Activated CD8-positive, alpha-beta memory T cell treated with anti-CD3 and anti-CD28 coated beads, Interleukin-2, amount 50 U/mL, for 4 hours (primary cell): Measurements from ENCODE around the gene PPIL4.

Experiments used
- DNase-seq: peaks from one replicate; pipeline ENCODE4 v3.0.0-alpha.2; 2020

Gene PPIL4

GRCh38 chr6:149545754-149546471, at the start of gene PPIL4:
PPIL4 (minus strand) TSS chr6:149546043; CDS start chr6:149546005, 38 bp downstream.
- DNase-seq: peak; percentile 97

DNA sequence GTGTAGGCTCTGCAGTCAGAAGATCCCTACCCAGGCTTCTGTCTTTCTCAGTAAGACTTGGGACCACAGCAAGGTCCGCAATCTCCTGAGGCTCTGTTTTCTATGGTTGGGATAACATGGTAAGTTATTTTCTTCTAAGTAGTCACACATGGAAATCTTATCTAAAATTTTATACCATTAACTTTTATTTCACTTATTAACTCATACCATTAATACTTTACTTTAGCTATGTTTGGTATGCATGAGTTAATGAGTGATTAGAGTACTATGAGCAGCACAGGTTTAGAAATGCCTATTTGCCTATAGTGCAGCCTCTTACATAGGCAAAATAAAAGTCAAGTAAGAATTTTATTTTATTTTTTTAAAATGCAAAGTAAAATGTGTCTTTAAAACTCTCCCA, 47.6 kb upstream of the PPIL4 start:
- DNase-seq: no peak

GRCh38 chr6:149592983-149593382, 47.1 kb upstream of the PPIL4 start:
- no peak for DNase-seq

DNA sequence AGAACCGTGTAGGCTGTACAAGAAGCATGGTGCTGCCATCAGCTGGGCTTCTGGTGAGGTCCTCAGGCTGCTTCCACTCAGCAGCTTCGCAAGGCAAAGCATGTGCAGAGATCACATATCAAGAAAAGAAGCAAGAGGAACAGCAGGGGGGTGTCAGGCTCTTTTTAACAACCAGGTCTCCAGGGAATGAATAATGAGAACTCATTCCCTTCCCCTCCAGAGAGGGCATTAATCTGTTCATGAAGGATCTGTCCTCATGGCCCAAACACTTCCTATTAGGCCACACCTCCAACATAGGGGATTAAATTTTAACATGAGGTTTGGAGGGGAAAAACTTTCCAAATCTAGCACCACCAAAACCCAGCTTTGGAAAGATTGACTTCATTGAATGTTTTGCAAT, 40.3 kb upstream of the PPIL4 start:
- DNase-seq: no peak

DNA sequence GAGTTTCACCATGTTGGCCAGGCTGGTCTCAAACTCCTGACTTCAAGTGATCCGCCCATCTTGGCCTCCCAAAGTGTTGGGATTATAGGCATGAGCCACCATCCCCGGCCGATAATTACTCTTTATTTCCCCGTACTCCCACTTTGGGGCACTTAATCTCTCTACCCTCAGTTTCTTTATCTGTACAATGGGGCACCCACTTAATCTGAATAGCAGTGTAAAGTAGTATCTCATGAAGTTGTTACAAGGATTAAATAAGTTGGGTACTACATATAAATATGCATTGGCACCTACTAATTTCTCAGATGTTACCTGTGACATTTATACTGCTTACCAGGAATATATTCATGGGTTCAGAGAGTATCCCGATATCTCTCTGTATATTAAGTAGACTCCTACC, 35.5 kb upstream of the PPIL4 start:
- DNase-seq: no peak

GRCh38 chr6:149580880-149581279, 35.0 kb upstream of the PPIL4 start:
- no peak for DNase-seq

DNA sequence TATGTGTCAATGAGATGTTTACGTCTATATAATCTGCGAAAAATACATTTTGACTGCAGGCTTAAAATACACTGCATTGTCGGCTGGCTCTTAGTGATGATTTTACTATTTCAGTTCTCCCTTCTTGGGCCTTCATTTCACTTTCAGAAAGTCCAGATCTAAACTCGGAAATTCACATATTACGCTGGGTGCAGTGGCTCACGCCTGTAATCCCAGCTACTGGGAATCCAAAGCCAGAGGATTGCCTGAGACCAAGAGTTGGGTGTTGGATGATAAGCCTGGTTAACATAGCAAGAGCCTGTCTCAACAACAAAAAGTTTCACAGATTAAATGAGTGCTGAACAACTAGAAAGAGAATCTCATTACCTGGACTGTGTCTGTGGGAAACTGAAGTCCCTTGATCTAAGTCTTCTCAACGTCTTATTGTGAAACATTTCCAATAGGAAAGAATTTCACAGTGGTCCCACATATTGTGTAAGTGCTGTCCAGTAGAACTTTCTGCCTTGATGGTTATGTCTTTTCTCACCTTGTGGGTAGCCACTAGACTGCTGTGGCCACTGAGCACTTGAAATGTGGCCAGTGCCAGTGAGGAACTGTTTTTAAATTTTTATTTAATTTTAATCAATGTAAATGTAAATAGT, 22.2 kb upstream of the PPIL4 start:
- no peak for DNase-seq

- no peak for DNase-seq
These were observed 21.3 kb upstream of the PPIL4 start for GRCh38 chr6:149567194-149567586.

DNA sequence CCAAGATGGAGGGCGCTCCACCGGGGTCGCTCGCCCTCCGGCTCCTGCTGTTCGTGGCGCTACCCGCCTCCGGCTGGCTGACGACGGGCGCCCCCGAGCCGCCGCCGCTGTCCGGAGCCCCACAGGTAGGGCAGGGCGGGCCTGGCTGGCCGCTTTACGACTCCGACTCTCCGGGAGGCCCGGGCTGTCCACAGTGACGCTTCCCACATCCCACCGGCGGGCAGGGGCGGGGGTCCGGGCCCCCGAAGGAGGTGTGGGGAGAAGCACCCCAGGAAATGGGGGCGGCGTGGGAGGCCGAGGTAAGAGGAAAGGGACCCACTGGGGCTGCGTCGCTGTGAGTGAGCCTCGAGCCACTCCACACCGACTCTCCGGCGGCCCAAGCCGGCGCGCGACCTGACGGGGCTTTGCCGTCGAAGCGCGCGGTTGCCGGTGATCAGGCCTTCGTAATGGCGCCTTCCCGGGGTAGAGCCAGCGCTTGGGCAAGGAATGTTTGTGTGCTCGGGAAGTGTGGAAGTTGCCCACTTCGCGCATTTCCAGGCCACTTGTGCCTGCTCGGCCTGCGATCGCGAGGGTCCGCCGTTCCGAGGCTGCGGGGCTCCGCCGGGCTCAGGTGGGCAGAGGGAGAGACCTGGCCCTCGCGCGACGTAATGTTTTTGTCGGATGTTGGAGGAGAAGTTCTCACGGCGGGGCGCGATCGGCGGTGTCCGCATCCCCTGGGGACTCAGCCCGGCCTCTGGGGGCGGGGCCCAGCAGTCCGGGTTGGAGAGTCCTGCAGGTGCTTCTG, 20.8 kb upstream of the PPIL4 start:
- peak; percentile 63 for DNase-seq

DNA sequence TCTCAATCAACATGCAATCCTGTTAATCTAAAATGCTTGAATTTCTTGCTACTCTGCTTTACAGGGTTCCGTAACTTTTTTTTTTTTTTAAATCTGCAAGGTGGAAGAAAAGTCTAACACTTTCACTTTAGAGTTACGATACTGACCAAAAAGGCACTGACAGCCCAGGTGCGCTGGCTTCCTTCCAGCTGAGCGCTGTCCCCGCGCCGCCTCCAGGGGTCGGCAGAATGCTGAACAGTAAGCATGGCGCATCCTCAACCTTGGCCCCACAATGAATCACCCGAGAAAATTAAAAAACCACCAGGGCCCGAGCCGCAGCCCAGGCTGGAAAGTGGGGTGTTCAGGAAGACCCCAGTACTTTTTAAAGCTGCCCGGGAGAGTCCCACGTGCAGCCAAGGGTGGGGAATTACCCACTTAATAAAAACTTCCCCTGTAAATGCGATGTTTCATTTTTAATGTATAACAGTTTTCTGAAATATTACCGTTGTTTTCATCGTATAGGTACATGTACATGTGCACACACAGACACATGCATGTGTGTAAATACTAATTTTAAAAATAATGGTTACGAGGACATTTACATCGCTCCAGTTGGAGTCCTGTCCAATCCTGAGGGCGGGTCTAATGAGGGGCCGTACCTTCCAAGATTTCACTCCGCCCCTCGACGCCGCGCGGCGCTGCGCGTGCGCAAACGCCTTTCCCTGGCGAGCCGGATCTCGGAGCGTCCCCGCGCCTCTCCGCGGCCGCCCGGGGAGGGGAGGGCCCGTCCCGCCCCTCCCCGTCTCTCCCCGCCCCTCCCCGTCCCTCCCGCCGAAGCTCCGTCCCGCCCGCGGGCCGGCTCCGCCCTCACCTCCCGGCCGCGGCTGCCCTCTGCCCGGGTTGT, 19.9 kb upstream of the PPIL4 start, which contains the start of gene GINM1:
Gene GINM1, plus strand, starts transcription at position 849 of the 883 bp plus-strand sequence. CDS start 40 bp downstream, outside the sequence.
- DNase-seq: peak; percentile 94

GRCh38 chr6:149563928-149564325, 18.1 kb upstream of the PPIL4 start:
- DNase-seq: no peak

DNA sequence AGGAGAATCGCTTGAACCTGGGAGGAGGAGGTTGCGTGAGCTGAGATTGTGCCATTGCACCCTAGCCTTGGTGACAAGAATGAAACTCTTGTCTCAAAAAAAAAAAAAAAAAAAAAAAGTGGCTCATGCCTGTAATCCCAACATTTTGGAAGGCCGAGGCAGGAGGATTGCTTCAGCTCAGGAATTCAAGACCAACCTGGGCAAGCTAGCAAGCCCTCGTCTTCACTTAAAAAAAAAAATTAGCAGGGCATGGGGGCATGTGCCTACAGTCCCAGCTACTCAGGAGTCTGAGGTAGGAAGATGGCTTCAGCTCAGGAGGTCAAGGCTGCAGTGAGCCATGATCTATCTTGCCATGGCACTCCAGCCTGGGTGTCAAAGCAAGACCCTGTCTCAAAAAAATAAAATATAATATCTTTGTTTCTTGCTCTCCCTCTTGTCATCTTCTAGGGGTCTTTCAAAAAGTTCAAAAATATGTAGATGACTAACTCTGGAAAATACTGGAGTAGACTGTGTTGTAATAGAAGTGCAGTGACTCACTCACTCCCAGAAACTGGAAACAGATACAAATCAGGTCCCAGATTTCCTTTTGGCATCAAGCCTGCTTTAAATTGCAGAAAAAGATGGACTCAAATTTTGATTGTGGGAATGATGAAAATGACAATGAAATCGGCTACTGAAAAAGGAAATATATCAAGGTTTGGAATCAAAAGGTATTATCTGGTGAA, 17.5 kb upstream of the PPIL4 start:
- DNase-seq: no peak

- no peak for DNase-seq
These were observed 14.9 kb upstream of the PPIL4 start for GRCh38 chr6:149560736-149561135.

DNA sequence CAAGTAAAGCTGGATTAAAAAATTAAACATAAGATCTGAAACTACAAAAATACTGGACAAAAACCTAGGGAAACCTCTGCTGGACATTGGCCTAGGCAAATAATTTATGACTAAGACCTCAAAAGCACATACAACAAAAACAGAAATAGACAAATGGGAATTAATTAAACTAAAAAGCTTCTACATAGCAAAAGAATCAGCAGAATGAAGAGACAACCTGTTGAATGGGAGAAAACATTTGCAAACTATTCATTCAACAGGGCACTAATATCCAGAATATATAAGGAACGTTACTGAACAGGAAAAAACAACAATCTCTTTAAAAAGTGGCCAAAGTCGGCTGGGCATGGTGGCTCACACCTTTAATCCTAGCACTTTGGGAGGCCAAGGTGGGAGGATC, 13.5 kb upstream of the PPIL4 start:
- no peak for DNase-seq

- no peak for DNase-seq
These were observed 12.2 kb upstream of the PPIL4 start for GRCh38 chr6:149558029-149558428.

- no peak for DNase-seq
These were observed 6.1 kb upstream of the PPIL4 start for GRCh38 chr6:149551920-149552319.

DNA sequence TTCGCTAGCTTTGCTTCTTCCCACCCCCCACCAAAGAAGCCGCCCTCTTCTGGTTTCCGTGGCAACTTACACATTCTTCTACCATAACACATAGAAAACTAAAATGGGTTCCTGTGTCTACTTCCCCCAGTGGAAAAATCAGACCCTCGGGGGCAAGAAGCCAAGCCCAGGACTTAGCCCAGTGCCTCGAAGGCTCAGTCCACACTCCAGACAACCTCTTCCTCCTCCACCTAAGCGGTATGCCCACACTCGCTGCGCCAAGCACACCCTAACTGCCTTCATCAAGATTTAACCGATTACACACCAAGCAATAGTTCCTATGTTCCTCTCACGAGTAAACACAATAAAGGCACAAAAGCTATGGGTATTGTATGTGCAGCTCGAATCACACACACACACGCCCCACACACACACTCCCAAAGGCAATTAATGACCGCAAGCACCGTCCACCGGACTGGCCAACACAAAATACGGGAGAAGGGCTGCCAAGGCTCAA, 537 bp downstream of the PPIL4 start:
- peak; percentile 57 for DNase-seq

- DNase-seq: no peak
These were observed 1.1 kb downstream of the PPIL4 start for GRCh38 chr6:149544646-149545257.

- no peak for DNase-seq
These were observed 4.7 kb downstream of the PPIL4 start for GRCh38 chr6:149541139-149541538.

DNA sequence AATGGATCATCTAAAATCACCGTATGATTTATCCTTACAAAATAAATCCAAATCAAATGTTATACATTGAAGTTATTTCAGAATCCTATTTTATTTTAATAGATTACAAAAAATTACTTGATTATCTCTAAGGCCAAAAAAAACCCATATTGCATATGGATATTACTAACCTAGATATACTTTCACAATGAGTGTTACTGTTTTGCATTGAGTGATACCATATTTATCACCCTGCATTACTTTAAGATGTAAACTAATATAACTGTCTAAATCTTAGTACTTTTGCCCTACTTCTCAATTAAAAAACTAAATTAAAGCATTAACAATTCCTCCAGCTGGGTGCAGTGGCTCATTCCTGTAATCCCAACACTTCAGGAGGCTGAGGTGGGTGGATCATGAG, 11.1 kb downstream of the PPIL4 start:
- no peak for DNase-seq

DNA sequence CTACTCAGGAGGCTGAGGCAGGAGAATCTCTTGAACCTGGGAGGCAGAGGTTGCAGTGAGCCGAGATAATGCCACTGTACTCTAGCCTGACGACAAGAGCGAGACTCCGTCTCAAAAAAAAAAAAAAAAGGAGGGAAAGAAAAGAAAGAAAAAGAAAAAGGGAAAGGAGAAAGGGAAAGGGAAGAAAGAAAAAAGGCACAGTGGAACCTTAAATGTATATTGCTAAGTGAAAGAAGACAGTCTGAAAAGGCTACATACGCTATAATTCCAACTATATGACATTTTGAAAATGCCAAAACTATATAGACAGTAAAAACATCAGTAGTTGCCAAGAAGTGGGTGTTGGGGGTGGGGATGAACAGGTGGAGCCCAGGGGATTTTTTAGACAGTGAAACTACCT, 16.2 kb downstream of the PPIL4 start:
- DNase-seq: no peak
